WTC11 (cell line): ENCODE results near the gene SEMA4D. TPM values are rescaled to one million over a fixed set of nuclear protein-coding genes. Genes with fewer than 3 reads are reported as not detected.
A peak's percentile ranks its signal among the peaks of the same experiment; 100 is the strongest.

Experiments
- ATAC-seq: fragments of 200-7000 bp; cut with Tn5 transposase; 2 replicates; pipeline ENCODE4 v1.10.0; 2021; ENCODE audit warnings: mild to moderate bottlenecking, moderate library complexity
- CTCF ChIA-PET: fragments of 300-600 bp; sonication (Branson Sonifier 250); formaldehyde crosslinking; loops from one replicate; lab custom pipeline; 2021; ENCODE audit warnings: antibody characterized with exemption; lab: Charles Lee
- POLR2A ChIA-PET: fragments of 350-600 bp; sonication (Branson Sonifier 250); formaldehyde crosslinking; loops from one replicate; lab custom pipeline; 2021; ENCODE audit warnings: antibody characterized with exemption; lab: Charles Lee
- DNase-seq: peaks from one replicate; pipeline ENCODE4 v3.0.0; 2021; ENCODE audit warnings: low spot score
- H3K27ac Mint-ChIP-seq: 2 replicates; pipeline ENCODE4 v1.8.0; 2021; ENCODE audit warnings: mixed read lengths
- H3K27me3 Mint-ChIP-seq: 2 replicates; pipeline ENCODE4 v1.8.0; 2021; ENCODE audit warnings: low read depth, mild to moderate bottlenecking, moderate library complexity, mixed read lengths
- H3K36me3 Mint-ChIP-seq: 2 replicates; pipeline ENCODE4 v1.8.0; 2021; ENCODE audit warnings: mixed read lengths
- H3K4me1 Mint-ChIP-seq: 2 replicates; pipeline ENCODE4 v1.8.0; 2022; ENCODE audit warnings: mixed read lengths
- H3K4me3 Mint-ChIP-seq: 2 replicates; pipeline ENCODE4 v1.8.0; 2021; ENCODE audit warnings: mild to moderate bottlenecking, moderate library complexity, mixed read lengths
- H3K9me3 Mint-ChIP-seq: 2 replicates; pipeline ENCODE4 v1.8.0; 2021; ENCODE audit warnings: mixed read lengths
- ELF4 ChIP-seq: sonication (generic); formaldehyde crosslinking; IDR thresholded peaks from 2 replicates; pipeline ENCODE4 v1.8.1; 2022; ENCODE audit warnings: low read depth, mild to moderate bottlenecking, moderate library complexity, missing genetic modification reagents
- ESRRA ChIP-seq: sonication (generic); formaldehyde crosslinking; IDR thresholded peaks from 2 replicates; pipeline ENCODE4 v1.8.1; 2022; ENCODE audit warnings: mild to moderate bottlenecking, missing genetic modification reagents, borderline replicate concordance
- GTF2I ChIP-seq: fragments of 250-450 bp; sonication (Bioruptor Pico); conservative IDR thresholded peaks from 2 replicates; pipeline ENCODE4 v1.4.0; 2021; ENCODE audit warnings: mild to moderate bottlenecking
- JAZF1 ChIP-seq: fragments of 250-450 bp; sonication (Bioruptor Pico); IDR thresholded peaks from 2 replicates; pipeline ENCODE4 v1.9.0; 2021; ENCODE audit warnings: moderate library complexity, mild to moderate bottlenecking, inconsistent platforms
- NFE2L1 ChIP-seq: sonication (generic); formaldehyde crosslinking; IDR thresholded peaks from 2 replicates; pipeline ENCODE4 v1.8.1; 2023; ENCODE audit warnings: missing genetic modification reagents
- SMAD4 ChIP-seq: sonication (generic); formaldehyde crosslinking; IDR thresholded peaks from 2 replicates; pipeline ENCODE4 v1.8.0; 2022; ENCODE audit warnings: mild to moderate bottlenecking, missing genetic modification reagents
- SP1 ChIP-seq: sonication (generic); formaldehyde crosslinking; conservative IDR thresholded peaks from 2 replicates; pipeline ENCODE4 v1.8.1; 2022; ENCODE audit warnings: missing genetic modification reagents
- TP53 ChIP-seq: sonication (generic); formaldehyde crosslinking; IDR thresholded peaks from 2 replicates; pipeline ENCODE4 v1.8.1; 2023; ENCODE audit warnings: mild to moderate bottlenecking, missing genetic modification reagents
- ZNF121 ChIP-seq: sonication (generic); formaldehyde crosslinking; IDR thresholded peaks from 2 replicates; pipeline ENCODE4 v1.8.0; 2023; ENCODE audit warnings: missing genetic modification reagents
- ZNF232 ChIP-seq: sonication (generic); formaldehyde crosslinking; IDR thresholded peaks from 2 replicates; pipeline ENCODE4 v1.8.0; 2022; ENCODE audit warnings: mild to moderate bottlenecking, missing genetic modification reagents
- total RNA-seq: library from RNA; stranded (reverse); gene quantifications from 3 replicates; pipeline ENCODE4 v1.2.3, GENCODE V29; 2021
- TF ChIP-seq, protein P1 (sequence below): sonication (generic); formaldehyde crosslinking; IDR thresholded peaks from 2 replicates; pipeline ENCODE4 v1.8.0; 2022; ENCODE audit warnings: mild to moderate bottlenecking, missing genetic modification reagents
- TF ChIP-seq, protein P2 (sequence below): sonication (generic); formaldehyde crosslinking; IDR thresholded peaks from 2 replicates; pipeline ENCODE4 v1.8.1; 2023; ENCODE audit warnings: mild to moderate bottlenecking, missing genetic modification reagents, moderate library complexity
- TF ChIP-seq, protein P3 (sequence below): fragments of 250-450 bp; sonication (Bioruptor Pico); IDR thresholded peaks from 2 replicates; pipeline ENCODE4 v2.1.2; 2022; ENCODE audit warnings: mild to moderate bottlenecking, moderate library complexity
- TF ChIP-seq, protein P4 (sequence below): sonication (generic); formaldehyde crosslinking; IDR thresholded peaks from 2 replicates; pipeline ENCODE4 v1.8.0; 2022; ENCODE audit warnings: mild to moderate bottlenecking, missing genetic modification reagents
- TF ChIP-seq, protein P5 (sequence below): sonication (generic); formaldehyde crosslinking; IDR thresholded peaks from 2 replicates; pipeline ENCODE4 v1.8.0; 2022; ENCODE audit warnings: missing genetic modification reagents
- TF ChIP-seq, protein P6 (sequence below): fragments of 250-450 bp; sonication (Bioruptor Pico); IDR thresholded peaks from 2 replicates; pipeline ENCODE4 v1.8.0; 2021; ENCODE audit warnings: mild to moderate bottlenecking
- TF ChIP-seq, protein P7 (sequence below): sonication (generic); formaldehyde crosslinking; IDR thresholded peaks from 2 replicates; pipeline ENCODE4 v1.8.1; 2023; ENCODE audit warnings: mild to moderate bottlenecking, missing genetic modification reagents, moderate library complexity

The SEMA4D gene
- total RNA-seq, 1 experiment from 2014 or later = 67.8 TPM

DNA sequence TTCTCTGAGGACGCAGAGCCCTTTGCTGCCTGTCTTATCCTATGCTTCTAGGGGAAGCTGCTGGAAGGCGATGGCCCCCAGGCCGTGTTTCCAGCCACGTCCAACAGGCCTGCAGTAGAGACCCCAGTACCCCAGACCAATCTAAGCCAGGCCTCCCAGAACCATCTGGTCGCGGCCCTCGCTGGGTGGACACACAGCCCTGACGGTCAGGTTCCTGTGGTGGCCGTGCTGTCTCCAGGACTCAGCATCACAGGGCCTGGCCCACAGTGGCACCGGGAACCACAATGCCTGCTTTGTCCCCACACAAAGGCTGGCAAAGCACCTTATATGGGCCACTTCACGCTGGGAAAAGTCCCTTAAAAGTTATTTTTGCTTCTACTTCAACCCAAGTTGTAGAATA lies 44.5 kb downstream of the SEMA4D start:
- TF ChIP-seq TP53 (CRISPR knock-in tag) (no peak), ZNF121 (CRISPR knock-in tag) (peak; percentile 63; the same call in 1 of the 2 replicates)
- DNase-seq (no peak), ATAC-seq (no peak)
- Mint-ChIP-seq H3K4me3 (no peak overlapping the region), H3K27ac (peak overlapping the region; percentile 86), H3K4me1 (peaks cover 20% of the 10 kb centered on the region), H3K9me3 (no peaks in the 10 kb centered on the region), H3K27me3 (no peaks in the 10 kb centered on the region), H3K36me3 (peaks cover 16% of the 10 kb centered on the region)
- ChIA-PET CTCF (interaction anchor here (0.6 to 0.7 kb wide), 2 partner anchors 202 to 211 kb away, joined by 3 to 5 read pairs; no protein-coding TSS in a partner anchor), POLR2A (interaction anchor here (0.6 kb wide), 1 partner anchor 102 kb away, joined by 3 read pairs; no protein-coding TSS in a partner anchor)

DNA sequence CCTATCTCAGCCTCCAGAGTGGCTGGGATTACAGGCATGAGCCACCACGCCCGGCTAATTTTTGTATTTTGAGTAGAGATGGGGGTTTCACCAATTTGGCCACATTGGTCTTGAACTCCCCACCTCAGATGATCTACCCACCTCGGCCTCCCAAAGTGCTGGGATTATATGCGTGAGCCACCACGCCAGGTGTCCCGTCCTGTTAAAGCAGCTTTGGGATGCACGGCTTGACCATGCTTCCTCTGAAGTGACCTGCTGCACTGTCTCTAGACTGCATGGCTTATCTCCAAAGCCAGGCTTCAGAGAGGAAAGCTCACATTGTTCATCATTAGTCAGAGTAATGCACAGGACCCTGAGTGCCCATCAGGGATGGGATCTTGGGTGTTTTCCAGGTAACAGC lies 45.4 kb downstream of the SEMA4D start:
- CTCF ChIA-PET = interaction anchor here (3.6 kb wide), 1 partner anchor 96 kb away, joined by 11 read pairs; no protein-coding TSS in a partner anchor
- POLR2A ChIA-PET = no interaction called here
- no peak for ATAC-seq
- Mint-ChIP-seq H3K36me3 (peaks cover 16% of the 10 kb centered on the region), H3K27me3 (no peaks in the 10 kb centered on the region), H3K4me3 (no peak overlapping the region), H3K9me3 (no peaks in the 10 kb centered on the region), H3K4me1 (peaks cover 18% of the 10 kb centered on the region), H3K27ac (peak overlapping the region; percentile 86; the same call in 1 of the 2 replicates)
- DNase-seq = no peak
- TF ChIP-seq ESRRA (CRISPR knock-in tag) (no peak), SMAD4 (CRISPR knock-in tag) (no peak), GTF2I (CRISPR knock-in tag) (no peak), TP53 (CRISPR knock-in tag) (no peak), JAZF1 (CRISPR knock-in tag) (no peak), ZNF232 (no peak)
- TF ChIP-seq, protein P1, sequence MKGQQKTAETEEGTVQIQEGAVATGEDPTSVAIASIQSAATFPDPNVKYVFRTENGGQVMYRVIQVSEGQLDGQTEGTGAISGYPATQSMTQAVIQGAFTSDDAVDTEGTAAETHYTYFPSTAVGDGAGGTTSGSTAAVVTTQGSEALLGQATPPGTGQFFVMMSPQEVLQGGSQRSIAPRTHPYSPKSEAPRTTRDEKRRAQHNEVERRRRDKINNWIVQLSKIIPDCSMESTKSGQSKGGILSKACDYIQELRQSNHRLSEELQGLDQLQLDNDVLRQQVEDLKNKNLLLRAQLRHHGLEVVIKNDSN = no peak
- TF ChIP-seq, protein P2, sequence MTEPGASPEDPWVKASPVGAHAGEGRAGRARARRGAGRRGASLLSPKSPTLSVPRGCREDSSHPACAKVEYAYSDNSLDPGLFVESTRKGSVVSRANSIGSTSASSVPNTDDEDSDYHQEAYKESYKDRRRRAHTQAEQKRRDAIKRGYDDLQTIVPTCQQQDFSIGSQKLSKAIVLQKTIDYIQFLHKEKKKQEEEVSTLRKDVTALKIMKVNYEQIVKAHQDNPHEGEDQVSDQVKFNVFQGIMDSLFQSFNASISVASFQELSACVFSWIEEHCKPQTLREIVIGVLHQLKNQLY = no peak
- TF ChIP-seq, protein P3, sequence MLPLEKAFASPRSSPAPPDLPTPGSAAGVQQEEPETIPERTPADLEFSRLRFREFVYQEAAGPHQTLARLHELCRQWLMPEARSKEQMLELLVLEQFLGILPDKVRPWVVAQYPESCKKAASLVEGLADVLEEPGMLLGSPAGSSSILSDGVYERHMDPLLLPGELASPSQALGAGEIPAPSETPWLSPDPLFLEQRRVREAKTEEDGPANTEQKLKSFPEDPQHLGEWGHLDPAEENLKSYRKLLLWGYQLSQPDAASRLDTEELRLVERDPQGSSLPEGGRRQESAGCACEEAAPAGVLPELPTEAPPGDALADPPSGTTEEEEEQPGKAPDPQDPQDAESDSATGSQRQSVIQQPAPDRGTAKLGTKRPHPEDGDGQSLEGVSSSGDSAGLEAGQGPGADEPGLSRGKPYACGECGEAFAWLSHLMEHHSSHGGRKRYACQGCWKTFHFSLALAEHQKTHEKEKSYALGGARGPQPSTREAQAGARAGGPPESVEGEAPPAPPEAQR = no peak
- TF ChIP-seq, protein P4, sequence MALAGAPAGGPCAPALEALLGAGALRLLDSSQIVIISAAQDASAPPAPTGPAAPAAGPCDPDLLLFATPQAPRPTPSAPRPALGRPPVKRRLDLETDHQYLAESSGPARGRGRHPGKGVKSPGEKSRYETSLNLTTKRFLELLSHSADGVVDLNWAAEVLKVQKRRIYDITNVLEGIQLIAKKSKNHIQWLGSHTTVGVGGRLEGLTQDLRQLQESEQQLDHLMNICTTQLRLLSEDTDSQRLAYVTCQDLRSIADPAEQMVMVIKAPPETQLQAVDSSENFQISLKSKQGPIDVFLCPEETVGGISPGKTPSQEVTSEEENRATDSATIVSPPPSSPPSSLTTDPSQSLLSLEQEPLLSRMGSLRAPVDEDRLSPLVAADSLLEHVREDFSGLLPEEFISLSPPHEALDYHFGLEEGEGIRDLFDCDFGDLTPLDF (CRISPR knock-in tag) = no peak

DNA sequence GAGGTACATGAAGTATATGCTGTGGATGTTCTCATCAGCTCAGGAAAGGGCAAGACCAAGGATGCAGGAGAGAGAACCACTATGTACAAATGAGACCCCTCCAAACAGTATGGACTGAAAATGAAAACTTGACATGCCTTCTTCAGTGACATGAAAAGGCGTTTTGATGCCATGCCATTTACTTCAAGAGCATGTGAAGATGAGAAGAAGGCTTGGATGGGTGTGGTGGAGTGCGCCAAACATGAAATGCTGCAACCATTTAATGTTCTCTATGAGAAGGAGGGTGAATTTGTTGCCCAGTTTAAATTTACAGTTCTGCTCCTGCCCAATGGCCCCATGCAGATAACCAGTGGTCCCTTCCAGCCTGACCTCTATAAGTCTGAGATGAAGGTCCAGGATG lies 47.7 kb downstream of the SEMA4D start:
- no peak for ATAC-seq
- H3K9me3 Mint-ChIP-seq = no peaks in the 10 kb centered on the region
- ChIA-PET POLR2A (no interaction called here), CTCF (interaction anchor here (1.4 to 3.6 kb wide), 3 partner anchors 21 to 143 kb away, joined by 5 to 17 read pairs (median 11); no protein-coding TSS in a partner anchor)
- TF ChIP-seq ELF4 (CRISPR knock-in tag) (no peak), SP1 (no peak), NFE2L1 (CRISPR knock-in tag) (no peak)
- TF ChIP-seq, protein P5, sequence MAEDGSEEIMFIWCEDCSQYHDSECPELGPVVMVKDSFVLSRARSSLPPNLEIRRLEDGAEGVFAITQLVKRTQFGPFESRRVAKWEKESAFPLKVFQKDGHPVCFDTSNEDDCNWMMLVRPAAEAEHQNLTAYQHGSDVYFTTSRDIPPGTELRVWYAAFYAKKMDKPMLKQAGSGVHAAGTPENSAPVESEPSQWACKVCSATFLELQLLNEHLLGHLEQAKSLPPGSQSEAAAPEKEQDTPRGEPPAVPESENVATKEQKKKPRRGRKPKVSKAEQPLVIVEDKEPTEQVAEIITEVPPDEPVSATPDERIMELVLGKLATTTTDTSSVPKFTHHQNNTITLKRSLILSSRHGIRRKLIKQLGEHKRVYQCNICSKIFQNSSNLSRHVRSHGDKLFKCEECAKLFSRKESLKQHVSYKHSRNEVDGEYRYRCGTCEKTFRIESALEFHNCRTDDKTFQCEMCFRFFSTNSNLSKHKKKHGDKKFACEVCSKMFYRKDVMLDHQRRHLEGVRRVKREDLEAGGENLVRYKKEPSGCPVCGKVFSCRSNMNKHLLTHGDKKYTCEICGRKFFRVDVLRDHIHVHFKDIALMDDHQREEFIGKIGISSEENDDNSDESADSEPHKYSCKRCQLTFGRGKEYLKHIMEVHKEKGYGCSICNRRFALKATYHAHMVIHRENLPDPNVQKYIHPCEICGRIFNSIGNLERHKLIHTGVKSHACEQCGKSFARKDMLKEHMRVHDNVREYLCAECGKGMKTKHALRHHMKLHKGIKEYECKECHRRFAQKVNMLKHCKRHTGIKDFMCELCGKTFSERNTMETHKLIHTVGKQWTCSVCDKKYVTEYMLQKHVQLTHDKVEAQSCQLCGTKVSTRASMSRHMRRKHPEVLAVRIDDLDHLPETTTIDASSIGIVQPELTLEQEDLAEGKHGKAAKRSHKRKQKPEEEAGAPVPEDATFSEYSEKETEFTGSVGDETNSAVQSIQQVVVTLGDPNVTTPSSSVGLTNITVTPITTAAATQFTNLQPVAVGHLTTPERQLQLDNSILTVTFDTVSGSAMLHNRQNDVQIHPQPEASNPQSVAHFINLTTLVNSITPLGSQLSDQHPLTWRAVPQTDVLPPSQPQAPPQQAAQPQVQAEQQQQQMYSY = no peak
- TF ChIP-seq, protein P6, sequence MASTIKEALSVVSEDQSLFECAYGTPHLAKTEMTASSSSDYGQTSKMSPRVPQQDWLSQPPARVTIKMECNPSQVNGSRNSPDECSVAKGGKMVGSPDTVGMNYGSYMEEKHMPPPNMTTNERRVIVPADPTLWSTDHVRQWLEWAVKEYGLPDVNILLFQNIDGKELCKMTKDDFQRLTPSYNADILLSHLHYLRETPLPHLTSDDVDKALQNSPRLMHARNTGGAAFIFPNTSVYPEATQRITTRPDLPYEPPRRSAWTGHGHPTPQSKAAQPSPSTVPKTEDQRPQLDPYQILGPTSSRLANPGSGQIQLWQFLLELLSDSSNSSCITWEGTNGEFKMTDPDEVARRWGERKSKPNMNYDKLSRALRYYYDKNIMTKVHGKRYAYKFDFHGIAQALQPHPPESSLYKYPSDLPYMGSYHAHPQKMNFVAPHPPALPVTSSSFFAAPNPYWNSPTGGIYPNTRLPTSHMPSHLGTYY (CRISPR knock-in tag) = no peak
- TF ChIP-seq, protein P7, sequence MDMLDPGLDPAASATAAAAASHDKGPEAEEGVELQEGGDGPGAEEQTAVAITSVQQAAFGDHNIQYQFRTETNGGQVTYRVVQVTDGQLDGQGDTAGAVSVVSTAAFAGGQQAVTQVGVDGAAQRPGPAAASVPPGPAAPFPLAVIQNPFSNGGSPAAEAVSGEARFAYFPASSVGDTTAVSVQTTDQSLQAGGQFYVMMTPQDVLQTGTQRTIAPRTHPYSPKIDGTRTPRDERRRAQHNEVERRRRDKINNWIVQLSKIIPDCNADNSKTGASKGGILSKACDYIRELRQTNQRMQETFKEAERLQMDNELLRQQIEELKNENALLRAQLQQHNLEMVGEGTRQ = no peak
- no peak for DNase-seq
- peaks cover 12% of the 10 kb centered on the region for H3K36me3 Mint-ChIP-seq
- no peak overlapping the region for H3K4me3 Mint-ChIP-seq
- peaks cover 19% of the 10 kb centered on the region for H3K4me1 Mint-ChIP-seq
- H3K27ac Mint-ChIP-seq = 0 out of 2 replicates have a peak overlapping the region, but pooled peaks have one; percentile 13
- no peaks in the 10 kb centered on the region; the same call in 1 of the 2 replicates for H3K27me3 Mint-ChIP-seq
